HG03460 (cell line): ENCODE measurements around the gene CDIPT.
"Not testable (repeated sequence)": the region's sequence is repeated elsewhere in the genome, so short reads cannot be mapped to it uniquely, and the experiment has no call there.

Source experiments
- ATAC-seq: cut with Tn5 transposase; IDR thresholded peaks from one replicate; pipeline ENCODE4 v1.9.1; 2021; ENCODE audit not compliant: unreplicated experiment

The CDIPT gene

GRCh38 chr16:29862884-29863668, at the start of gene CDIPT:
Gene CDIPT, minus strand, starts transcription at chr16:29863226. Its CDS starts 369 bp downstream, at chr16:29862857.
- peak; percentile 95 for ATAC-seq

- ATAC-seq: no peak
Measured at GRCh38 chr16:29912087-29912486, 49.1 kb upstream of the CDIPT start.

GRCh38 chr16:29911676-29912010, 48.6 kb upstream of the CDIPT start:
- no peak for ATAC-seq

GRCh38 chr16:29910819-29911675, 48.0 kb upstream of the CDIPT start:
- no peak for ATAC-seq

- not testable (repeated sequence) for ATAC-seq
Measured at GRCh38 chr16:29909851-29910250, 46.8 kb upstream of the CDIPT start.

- no peak for ATAC-seq
Measured at GRCh38 chr16:29909391-29909790, 46.4 kb upstream of the CDIPT start.

GRCh38 chr16:29908719-29909220, 45.7 kb upstream of the CDIPT start:
- no peak for ATAC-seq

GRCh38 chr16:29907973-29908372, 44.9 kb upstream of the CDIPT start:
- ATAC-seq: no peak

- ATAC-seq: no peak
Measured at GRCh38 chr16:29906520-29907244, 43.7 kb upstream of the CDIPT start.

GRCh38 chr16:29905668-29906067, 42.6 kb upstream of the CDIPT start:
- ATAC-seq: no peak

GRCh38 chr16:29904947-29905346, 41.9 kb upstream of the CDIPT start:
- ATAC-seq: no peak

- ATAC-seq: no peak
Measured at GRCh38 chr16:29903590-29903989, 40.6 kb upstream of the CDIPT start.

GRCh38 chr16:29901607-29901945, 38.5 kb upstream of the CDIPT start:
- no peak for ATAC-seq

- ATAC-seq: no peak
Measured at GRCh38 chr16:29900888-29901606, 38.0 kb upstream of the CDIPT start.

GRCh38 chr16:29900102-29900887, 37.3 kb upstream of the CDIPT start, which contains the start of gene ASPHD1:
Gene ASPHD1, plus strand, starts transcription at chr16:29900488. Its CDS starts 484 bp downstream, at chr16:29900972.
- ATAC-seq: no peak

GRCh38 chr16:29899516-29900101, 36.6 kb upstream of the CDIPT start, which contains the start of gene SEZ6L2:
Gene SEZ6L2, minus strand, starts transcription at chr16:29899550. Its CDS starts 531 bp downstream, at chr16:29899019.
- ATAC-seq: no peak

- ATAC-seq: no peak
Measured at GRCh38 chr16:29898804-29899515, 35.9 kb upstream of the CDIPT start.

- no peak for ATAC-seq
Measured at GRCh38 chr16:29898135-29898803, 35.2 kb upstream of the CDIPT start.
